ENCODE results near the gene NBPF3. TPM values are rescaled to one million over a fixed set of nuclear protein-coding genes. Genes with fewer than 3 reads are reported as not detected.

The NBPF3 gene
- total and polyA plus RNA-seq, 7 donors, result 2.0 to 11.6 (median 4.9) TPM

- 65 to 80% methylated on average over 7 of the region's 7 CpGs for WGBS, 2 donors
- H3K27ac ChIP-seq, result no peak overlapping the region
- intact Hi-C loops (cut with DNase I), result no loop called here
- no peaks in the 10 kb centered on the region for H3K36me3 ChIP-seq
- DNase-seq, result no peak
- H3K4me3 ChIP-seq, result no peak overlapping the region
- no peak for TF ChIP-seq POLR2A (IDR thresholded peaks at IDR 0.05)
- TF ChIP-seq POLR2AphosphoS5 (IDR thresholded peaks at IDR 0.05), result no peak
- no peak for TF ChIP-seq CTCF (IDR thresholded peaks at IDR 0.05)
- no peak for TF ChIP-seq EP300 (IDR thresholded peaks at IDR 0.05)
- H3K4me1 ChIP-seq, result peaks cover 0 to 6% (median 4%) of the 10 kb centered on the region in 4 donors
- peaks cover 10 to 42% (median 21%) of the 10 kb centered on the region in 3 donors for H3K27me3 ChIP-seq
- no peaks in the 10 kb centered on the region for H3K9me3 ChIP-seq
Observed at GRCh38 chr1:21503706-21504377, 63.9 kb downstream of the NBPF3 start.

GRCh38 chr1:21506804-21507203 lies 66.9 kb downstream of the NBPF3 start:
- DNase-seq, result no peak
- H3K27me3 ChIP-seq, result peaks cover 11 to 57% (median 35%) of the 10 kb centered on the region in 3 donors
- H3K4me1 ChIP-seq, result peaks cover 0 to 27% (median 22%) of the 10 kb centered on the region in 4 donors
- H3K27ac ChIP-seq, result no peak overlapping the region
- no peaks in the 10 kb centered on the region for H3K36me3 ChIP-seq
- intact Hi-C loops (cut with DNase I), result no loop called here
- no peaks in the 10 kb centered on the region for H3K9me3 ChIP-seq
- 59 to 67% methylated on average over 4 of the region's 4 CpGs for WGBS, 2 donors
- TF ChIP-seq POLR2AphosphoS5 (IDR thresholded peaks at IDR 0.05) (no peak), POLR2A (IDR thresholded peaks at IDR 0.05) (no peak), CTCF (IDR thresholded peaks at IDR 0.05) (no peak), EP300 (IDR thresholded peaks at IDR 0.05) (no peak)
- H3K4me3 ChIP-seq, result no peak overlapping the region

- no peak overlapping the region for H3K27ac ChIP-seq
- TF ChIP-seq EP300 (IDR thresholded peaks at IDR 0.05) (no peak), POLR2AphosphoS5 (IDR thresholded peaks at IDR 0.05) (no peak), POLR2A (IDR thresholded peaks at IDR 0.05) (no peak)
- DNase-seq, result no peak
- peaks cover 0 to 33% (median 27%) of the 10 kb centered on the region in 4 donors for H3K4me1 ChIP-seq
- no peak overlapping the region for H3K4me3 ChIP-seq
- peaks cover 11 to 57% (median 35%) of the 10 kb centered on the region in 3 donors for H3K27me3 ChIP-seq
- no peaks in the 10 kb centered on the region for H3K9me3 ChIP-seq
- no peaks in the 10 kb centered on the region for H3K36me3 ChIP-seq
- intact Hi-C loops (cut with DNase I), result loop anchor here (2.0 kb wide), 2 partner anchors 67 to 151 kb away; no protein-coding TSS in a partner anchor
- WGBS, 2 donors, result 81 to 93% methylated on average over 1 of the region's 1 CpG
Observed at GRCh38 chr1:21507511-21508270, 67.8 kb downstream of the NBPF3 start.

GRCh38 chr1:21508580-21509350 lies 68.8 kb downstream of the NBPF3 start:
- Histone ChIP-seq H3K36me3 (no peaks in the 10 kb centered on the region), H3K4me3 (peak overlapping the region in 3 of 4 donors; percentile 7 to 36 (median 33)), H3K27me3 (peaks cover 11 to 57% (median 35%) of the 10 kb centered on the region in 3 donors), H3K4me1 (peaks cover 0 to 33% (median 27%) of the 10 kb centered on the region in 4 donors), H3K27ac (no peak overlapping the region), H3K9me3 (no peaks in the 10 kb centered on the region)
- no peak for DNase-seq
- WGBS, 2 donors, result 7 to 9% methylated on average over 45 of the region's 45 CpGs
- intact Hi-C loops (cut with DNase I), result loop anchor here (2.0 kb wide), 2 partner anchors 66 to 150 kb away; no protein-coding TSS in a partner anchor
- TF ChIP-seq EP300 (IDR thresholded peaks at IDR 0.05), result no peak
- peak in 2 of 4 experiments; percentile 42 to 43 for TF ChIP-seq CTCF (IDR thresholded peaks at IDR 0.05)
